Liver (tissue), 3 donors: ENCODE results near the gene FAM9C.

Experiments
- FOXA1 ChIP-seq: IDR thresholded peaks from 2 replicates; pipeline ENCODE4 v1.6.1; 2016; ENCODE audit warnings: antibody characterized with exemption
- GABPA ChIP-seq, 2 donors: IDR thresholded peaks in 1 of 2; conservative IDR thresholded peaks in 1 of 2; 2 replicates each; pipeline ENCODE4 v1.6.1; 2016; ENCODE audit warnings: antibody characterized with exemption in 2 of 2, mild to moderate bottlenecking in 1 of 2, moderate library complexity in 1 of 2
- JUND ChIP-seq, 2 donors: IDR thresholded peaks; 2 replicates each; pipeline ENCODE4 v1.6.1; 2016; ENCODE audit warnings: antibody characterized with exemption in 2 of 2
- RAD21 ChIP-seq, 2 donors: IDR thresholded peaks; 2 replicates each; pipeline ENCODE4 v1.6.1; 2016; ENCODE audit warnings: antibody characterized with exemption in 2 of 2, mild to moderate bottlenecking in 2 of 2
- RXRA ChIP-seq, 2 donors: IDR thresholded peaks; 2 replicates each; pipeline ENCODE4 v1.6.1; 2017 to 2018; ENCODE audit warnings: antibody characterized with exemption in 2 of 2, mild to moderate bottlenecking in 1 of 2
- SP1 ChIP-seq: IDR thresholded peaks from 2 replicates; pipeline ENCODE4 v1.6.1; 2018; ENCODE audit warnings: antibody characterized with exemption, mild to moderate bottlenecking
- TAF1 ChIP-seq: conservative IDR thresholded peaks from 2 replicates; pipeline ENCODE4 v1.6.1; 2016; ENCODE audit warnings: antibody characterized with exemption, mild to moderate bottlenecking
- YY1 ChIP-seq: IDR thresholded peaks from 2 replicates; pipeline ENCODE4 v1.6.1; 2016; ENCODE audit warnings: antibody characterized with exemption, mild to moderate bottlenecking
- TF ChIP-seq, protein P1 (sequence below): fragments of 150-350 bp; IDR thresholded peaks from 2 replicates; pipeline ENCODE4 v1.5.1; 2017; ENCODE audit warnings: improper control_type of control experiment, low read depth, low read length; ENCODE audit not compliant: missing input control
- TF ChIP-seq, protein P2 (sequence below): IDR thresholded peaks from 2 replicates; pipeline ENCODE4 v1.6.1; 2016; ENCODE audit warnings: antibody characterized with exemption, mild to moderate bottlenecking
- TF ChIP-seq, protein P3 (sequence below): IDR thresholded peaks from 2 replicates; pipeline ENCODE4 v1.6.1; 2016; ENCODE audit warnings: antibody characterized with exemption
- TF ChIP-seq, protein P4 (sequence below): IDR thresholded peaks from 2 replicates; pipeline ENCODE4 v1.6.1; 2016; ENCODE audit warnings: antibody characterized with exemption
- TF ChIP-seq, protein P5 (sequence below): IDR thresholded peaks from 2 replicates; pipeline ENCODE4 v1.6.1; 2016; ENCODE audit warnings: antibody characterized with exemption
- donor health status: healthy.
- donor health status: healthy.

DNA sequence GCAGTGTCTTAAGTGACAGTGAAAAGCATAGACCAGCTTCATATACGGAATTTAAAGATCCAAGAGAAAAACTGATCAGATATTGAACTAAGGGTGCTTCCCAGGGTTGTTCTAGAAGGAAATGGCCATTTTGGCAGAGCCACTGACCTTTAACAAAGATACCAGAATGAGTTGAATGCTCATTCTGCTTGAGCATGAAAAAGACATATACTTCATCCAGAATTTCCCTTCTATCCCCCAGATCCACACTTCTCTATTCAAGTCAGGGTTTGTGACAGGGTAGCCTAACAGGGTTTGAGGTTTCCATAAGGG lies 45.6 kb upstream of the FAM9C start:
- TF ChIP-seq, protein P1, sequence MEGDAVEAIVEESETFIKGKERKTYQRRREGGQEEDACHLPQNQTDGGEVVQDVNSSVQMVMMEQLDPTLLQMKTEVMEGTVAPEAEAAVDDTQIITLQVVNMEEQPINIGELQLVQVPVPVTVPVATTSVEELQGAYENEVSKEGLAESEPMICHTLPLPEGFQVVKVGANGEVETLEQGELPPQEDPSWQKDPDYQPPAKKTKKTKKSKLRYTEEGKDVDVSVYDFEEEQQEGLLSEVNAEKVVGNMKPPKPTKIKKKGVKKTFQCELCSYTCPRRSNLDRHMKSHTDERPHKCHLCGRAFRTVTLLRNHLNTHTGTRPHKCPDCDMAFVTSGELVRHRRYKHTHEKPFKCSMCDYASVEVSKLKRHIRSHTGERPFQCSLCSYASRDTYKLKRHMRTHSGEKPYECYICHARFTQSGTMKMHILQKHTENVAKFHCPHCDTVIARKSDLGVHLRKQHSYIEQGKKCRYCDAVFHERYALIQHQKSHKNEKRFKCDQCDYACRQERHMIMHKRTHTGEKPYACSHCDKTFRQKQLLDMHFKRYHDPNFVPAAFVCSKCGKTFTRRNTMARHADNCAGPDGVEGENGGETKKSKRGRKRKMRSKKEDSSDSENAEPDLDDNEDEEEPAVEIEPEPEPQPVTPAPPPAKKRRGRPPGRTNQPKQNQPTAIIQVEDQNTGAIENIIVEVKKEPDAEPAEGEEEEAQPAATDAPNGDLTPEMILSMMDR = no peak
- no peak for TF ChIP-seq SP1
- no peak for TF ChIP-seq RAD21 (IDR thresholded peaks at IDR 0.05)
- TF ChIP-seq GABPA (IDR thresholded peaks at IDR 0.05 in 1 of 2, conservative IDR thresholded peaks at IDR 0.05 in 1 of 2) = no peak
- no peak for TF ChIP-seq RXRA (IDR thresholded peaks at IDR 0.05)
- TF ChIP-seq, protein P2, sequence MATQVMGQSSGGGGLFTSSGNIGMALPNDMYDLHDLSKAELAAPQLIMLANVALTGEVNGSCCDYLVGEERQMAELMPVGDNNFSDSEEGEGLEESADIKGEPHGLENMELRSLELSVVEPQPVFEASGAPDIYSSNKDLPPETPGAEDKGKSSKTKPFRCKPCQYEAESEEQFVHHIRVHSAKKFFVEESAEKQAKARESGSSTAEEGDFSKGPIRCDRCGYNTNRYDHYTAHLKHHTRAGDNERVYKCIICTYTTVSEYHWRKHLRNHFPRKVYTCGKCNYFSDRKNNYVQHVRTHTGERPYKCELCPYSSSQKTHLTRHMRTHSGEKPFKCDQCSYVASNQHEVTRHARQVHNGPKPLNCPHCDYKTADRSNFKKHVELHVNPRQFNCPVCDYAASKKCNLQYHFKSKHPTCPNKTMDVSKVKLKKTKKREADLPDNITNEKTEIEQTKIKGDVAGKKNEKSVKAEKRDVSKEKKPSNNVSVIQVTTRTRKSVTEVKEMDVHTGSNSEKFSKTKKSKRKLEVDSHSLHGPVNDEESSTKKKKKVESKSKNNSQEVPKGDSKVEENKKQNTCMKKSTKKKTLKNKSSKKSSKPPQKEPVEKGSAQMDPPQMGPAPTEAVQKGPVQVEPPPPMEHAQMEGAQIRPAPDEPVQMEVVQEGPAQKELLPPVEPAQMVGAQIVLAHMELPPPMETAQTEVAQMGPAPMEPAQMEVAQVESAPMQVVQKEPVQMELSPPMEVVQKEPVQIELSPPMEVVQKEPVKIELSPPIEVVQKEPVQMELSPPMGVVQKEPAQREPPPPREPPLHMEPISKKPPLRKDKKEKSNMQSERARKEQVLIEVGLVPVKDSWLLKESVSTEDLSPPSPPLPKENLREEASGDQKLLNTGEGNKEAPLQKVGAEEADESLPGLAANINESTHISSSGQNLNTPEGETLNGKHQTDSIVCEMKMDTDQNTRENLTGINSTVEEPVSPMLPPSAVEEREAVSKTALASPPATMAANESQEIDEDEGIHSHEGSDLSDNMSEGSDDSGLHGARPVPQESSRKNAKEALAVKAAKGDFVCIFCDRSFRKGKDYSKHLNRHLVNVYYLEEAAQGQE = no peak
- TF ChIP-seq, protein P3, sequence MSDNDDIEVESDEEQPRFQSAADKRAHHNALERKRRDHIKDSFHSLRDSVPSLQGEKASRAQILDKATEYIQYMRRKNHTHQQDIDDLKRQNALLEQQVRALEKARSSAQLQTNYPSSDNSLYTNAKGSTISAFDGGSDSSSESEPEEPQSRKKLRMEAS = no peak
- no peak for TF ChIP-seq FOXA1
- TF ChIP-seq, protein P4, sequence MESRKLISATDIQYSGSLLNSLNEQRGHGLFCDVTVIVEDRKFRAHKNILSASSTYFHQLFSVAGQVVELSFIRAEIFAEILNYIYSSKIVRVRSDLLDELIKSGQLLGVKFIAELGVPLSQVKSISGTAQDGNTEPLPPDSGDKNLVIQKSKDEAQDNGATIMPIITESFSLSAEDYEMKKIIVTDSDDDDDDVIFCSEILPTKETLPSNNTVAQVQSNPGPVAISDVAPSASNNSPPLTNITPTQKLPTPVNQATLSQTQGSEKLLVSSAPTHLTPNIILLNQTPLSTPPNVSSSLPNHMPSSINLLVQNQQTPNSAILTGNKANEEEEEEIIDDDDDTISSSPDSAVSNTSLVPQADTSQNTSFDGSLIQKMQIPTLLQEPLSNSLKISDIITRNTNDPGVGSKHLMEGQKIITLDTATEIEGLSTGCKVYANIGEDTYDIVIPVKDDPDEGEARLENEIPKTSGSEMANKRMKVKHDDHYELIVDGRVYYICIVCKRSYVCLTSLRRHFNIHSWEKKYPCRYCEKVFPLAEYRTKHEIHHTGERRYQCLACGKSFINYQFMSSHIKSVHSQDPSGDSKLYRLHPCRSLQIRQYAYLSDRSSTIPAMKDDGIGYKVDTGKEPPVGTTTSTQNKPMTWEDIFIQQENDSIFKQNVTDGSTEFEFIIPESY = no peak
- no peak for TF ChIP-seq JUND (IDR thresholded peaks at IDR 0.05)
- TF ChIP-seq, protein P5, sequence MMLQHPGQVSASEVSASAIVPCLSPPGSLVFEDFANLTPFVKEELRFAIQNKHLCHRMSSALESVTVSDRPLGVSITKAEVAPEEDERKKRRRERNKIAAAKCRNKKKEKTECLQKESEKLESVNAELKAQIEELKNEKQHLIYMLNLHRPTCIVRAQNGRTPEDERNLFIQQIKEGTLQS = no peak
- TF ChIP-seq YY1 = no peak
- no peak for TF ChIP-seq TAF1
